GM19324 (cell line): ENCODE data around the gene SURF2.

Experiments used
- ATAC-seq: cut with Tn5 transposase; IDR thresholded peaks from one replicate; pipeline ENCODE4 v1.9.1; 2021; ENCODE audit warnings: mild to moderate bottlenecking, moderate library complexity; ENCODE audit not compliant: unreplicated experiment, low FRiP score

SURF2 gene

GRCh38 chr9:133394687-133395271 lies 38.4 kb downstream of the SURF2 start:
- ATAC-seq, result no peak

DNA sequence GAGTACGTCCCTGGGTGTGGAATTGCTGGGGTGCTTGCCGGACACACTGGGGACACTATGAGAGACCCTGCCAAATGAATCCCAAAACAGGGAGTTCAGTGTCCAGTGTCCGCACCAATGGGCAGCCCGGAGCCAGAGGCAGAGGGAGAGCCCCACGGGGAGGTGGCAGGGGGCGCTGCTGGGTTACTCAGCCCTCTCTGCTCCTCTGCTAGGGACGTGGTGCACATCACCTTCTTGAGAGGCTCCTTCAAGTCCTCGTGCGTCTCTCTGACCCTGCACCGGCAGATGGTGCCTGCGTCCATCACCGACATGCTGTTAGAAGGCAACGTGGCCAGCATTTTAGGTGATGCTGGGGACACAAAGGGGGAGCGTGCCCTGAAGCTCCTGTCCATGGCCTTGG lies 40.6 kb downstream of the SURF2 start:
- ATAC-seq, result no peak

DNA sequence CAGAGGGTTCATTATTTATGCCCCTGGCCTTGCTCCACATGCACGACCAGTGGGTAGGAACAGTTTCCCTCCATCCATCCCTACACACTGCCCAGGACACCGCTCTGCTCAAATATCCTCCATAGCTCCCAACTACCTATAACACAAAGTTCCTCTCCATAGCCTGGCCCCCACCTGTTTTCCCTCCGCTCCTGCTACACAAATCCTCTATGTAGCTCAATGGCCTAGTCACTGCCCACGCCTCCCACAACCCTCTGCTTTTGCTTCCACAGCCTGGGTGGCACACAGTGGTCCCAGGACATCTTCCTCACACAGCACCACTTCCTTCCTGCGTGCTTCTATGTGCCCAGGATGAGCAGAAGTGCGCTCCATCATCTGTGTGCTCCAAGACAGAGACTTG lies 41.0 kb downstream of the SURF2 start:
- ATAC-seq, result no peak

DNA sequence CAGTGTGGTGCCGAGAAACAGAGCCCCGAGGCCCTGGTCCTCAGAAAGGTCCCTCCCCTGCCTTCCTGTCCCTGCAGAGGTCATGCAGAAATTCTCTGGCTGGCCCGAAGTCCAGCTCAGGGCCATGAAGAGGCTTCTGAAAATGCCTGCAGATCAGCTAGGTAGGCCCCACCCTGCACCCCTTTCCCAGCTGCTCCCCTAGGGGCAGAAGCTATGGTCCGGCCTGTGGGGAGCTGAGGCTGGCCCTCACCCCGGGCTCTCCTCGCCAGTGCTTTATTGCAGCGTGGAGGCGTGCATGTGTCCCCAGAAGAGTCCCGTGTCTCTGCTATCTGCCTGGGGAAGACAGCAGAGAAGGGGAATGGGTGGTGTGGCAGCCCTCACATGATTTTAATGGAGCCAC lies 41.5 kb downstream of the SURF2 start:
- ATAC-seq, result no peak

- ATAC-seq, result no peak
These were observed 43.9 kb downstream of the SURF2 start for GRCh38 chr9:133400292-133400691.

- no peak for ATAC-seq
These were observed 45.2 kb downstream of the SURF2 start for GRCh38 chr9:133401588-133401987.

GRCh38 chr9:133402689-133403088 lies 46.3 kb downstream of the SURF2 start:
- no peak for ATAC-seq

DNA sequence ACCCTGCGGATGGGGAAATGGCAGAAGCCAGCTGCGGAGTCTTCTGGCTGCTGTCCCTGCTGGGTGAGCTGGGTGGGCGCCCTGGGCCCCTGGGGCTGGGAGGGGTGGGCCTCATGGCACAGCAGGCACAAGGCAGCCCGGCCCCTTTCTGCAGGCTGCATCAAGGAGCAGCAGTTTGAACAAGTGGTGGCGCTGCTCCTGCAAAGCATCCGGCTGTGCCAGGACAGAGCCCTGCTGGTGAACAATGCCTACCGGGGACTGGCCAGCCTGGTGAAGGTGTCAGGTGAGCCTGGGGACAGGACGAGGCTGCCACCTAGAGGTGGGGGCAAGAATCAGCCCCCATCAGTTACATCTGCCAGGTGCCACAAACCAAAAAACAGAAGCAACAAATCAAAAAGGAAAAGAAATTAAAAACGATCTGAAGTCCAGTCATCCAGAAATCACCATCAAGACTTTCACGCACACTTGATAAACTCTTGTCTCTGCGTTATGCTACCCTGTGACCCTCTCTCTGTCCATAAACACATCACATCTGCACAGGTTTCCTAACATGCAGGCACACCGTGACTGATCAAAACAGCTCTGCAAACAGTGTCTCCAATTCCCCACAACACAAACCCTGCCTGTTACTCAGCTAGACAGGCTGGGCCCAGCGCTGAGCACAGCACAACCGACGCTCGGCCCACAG lies 47.6 kb downstream of the SURF2 start:
- ATAC-seq, result no peak

DNA sequence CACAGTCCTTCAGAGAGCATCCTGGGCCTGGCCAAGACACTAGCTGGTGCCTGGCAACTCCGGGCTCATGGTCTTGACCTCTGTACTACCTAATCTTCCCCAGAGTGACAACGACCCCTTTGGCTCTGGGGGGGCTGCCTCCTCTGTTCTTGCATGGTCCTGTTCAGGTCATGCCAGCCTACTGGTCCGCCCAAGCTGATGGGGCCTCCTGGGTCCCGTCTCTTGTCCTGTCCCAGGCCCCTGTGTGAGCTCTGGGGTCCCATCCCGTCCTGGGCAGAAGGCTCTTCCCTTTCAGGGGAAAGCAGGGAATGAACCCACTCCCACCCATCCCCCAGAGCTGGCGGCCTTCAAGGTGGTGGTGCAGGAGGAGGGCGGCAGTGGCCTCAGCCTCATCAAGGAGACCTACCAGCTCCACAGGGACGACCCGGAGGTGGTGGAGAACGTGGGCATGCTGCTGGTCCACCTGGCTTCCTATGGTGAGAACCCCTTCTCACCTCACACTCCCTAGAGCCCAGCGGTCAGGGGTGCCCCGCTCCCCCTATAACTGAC lies 48.2 kb downstream of the SURF2 start:
- no peak for ATAC-seq

GRCh38 chr9:133405508-133406438 lies 49.4 kb downstream of the SURF2 start:
- no peak for ATAC-seq

- ATAC-seq, result no peak
These were observed 50.3 kb downstream of the SURF2 start for GRCh38 chr9:133406480-133407307.

DNA sequence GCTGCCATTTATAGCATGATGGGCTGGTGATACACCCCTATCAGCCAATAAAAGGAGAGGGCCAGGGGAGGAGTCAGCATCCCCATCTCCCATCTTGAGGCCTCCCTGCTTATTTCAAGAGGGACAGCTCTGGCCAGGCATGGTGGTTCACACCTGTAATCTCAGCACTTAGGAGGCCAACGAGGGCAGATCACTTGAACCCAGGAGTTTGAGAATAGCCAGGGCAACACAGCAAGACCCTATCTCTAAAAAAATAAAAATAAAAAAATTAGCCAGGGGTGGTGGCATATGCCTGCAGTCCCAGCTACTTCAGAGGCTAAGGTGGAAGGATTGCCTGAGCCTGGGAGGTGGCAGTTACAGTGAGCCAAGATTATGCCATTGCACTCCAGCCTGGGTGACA lies 51.7 kb downstream of the SURF2 start:
- no peak for ATAC-seq
